Testis (tissue), 2 donors: ENCODE data around the gene CTNNB1.

Experiments used
- CTCF ChIP-seq, 3 experiments: fragments of 450-650 bp in 2 of 3; fragments of 200-600 bp in 1 of 3; sonication (generic) in 1 of 3; IDR thresholded peaks; one replicate each; pipeline ENCODE4 v1.5.1; 2016 to 2019; ENCODE audit warnings: antibody characterized with exemption in 3 of 3, mild to moderate bottlenecking in 2 of 3, moderate library complexity in 1 of 3
- POLR2A ChIP-seq: fragments of 450-650 bp; IDR thresholded peaks from one replicate; pipeline ENCODE4 v1.6.1; 2017; ENCODE audit warnings: antibody characterized with exemption, mild to moderate bottlenecking, moderate library complexity

- TF ChIP-seq CTCF (IDR thresholded peaks at IDR 0.05), result no peak
- no peak for TF ChIP-seq POLR2A
Measured at GRCh38 chr3:41175365-41175764, 23.9 kb upstream of the CTNNB1 start.
